GM13977 (cell line): Measurements from ENCODE around the gene AIFM3.

Experiments used
- DNase-seq: peaks from one replicate; pipeline ENCODE4 v3.0.0; 2012; ENCODE audit warnings: low spot score
- in situ Hi-C: fragments of 300-500 bp; cut with MboI; formaldehyde crosslinking; loops from one replicate; pipeline ENCODE4 v1.12.0; 2022; ENCODE audit warnings: low sequenced_read_pairs, low pct_unique_long_range_greater_than_20kb, mixed read lengths, inconsistent platforms; ENCODE audit not compliant: unreplicated experiment
- TF ChIP-seq, protein P1 (sequence below): IDR thresholded peaks from 2 replicates; pipeline ENCODE4 v1.5.1; 2012; ENCODE audit warnings: mild to moderate bottlenecking, control low read depth; ENCODE audit not compliant: insufficient read depth; ENCODE audit errors: extremely low read depth, missing control alignments

AIFM3 gene

DNA sequence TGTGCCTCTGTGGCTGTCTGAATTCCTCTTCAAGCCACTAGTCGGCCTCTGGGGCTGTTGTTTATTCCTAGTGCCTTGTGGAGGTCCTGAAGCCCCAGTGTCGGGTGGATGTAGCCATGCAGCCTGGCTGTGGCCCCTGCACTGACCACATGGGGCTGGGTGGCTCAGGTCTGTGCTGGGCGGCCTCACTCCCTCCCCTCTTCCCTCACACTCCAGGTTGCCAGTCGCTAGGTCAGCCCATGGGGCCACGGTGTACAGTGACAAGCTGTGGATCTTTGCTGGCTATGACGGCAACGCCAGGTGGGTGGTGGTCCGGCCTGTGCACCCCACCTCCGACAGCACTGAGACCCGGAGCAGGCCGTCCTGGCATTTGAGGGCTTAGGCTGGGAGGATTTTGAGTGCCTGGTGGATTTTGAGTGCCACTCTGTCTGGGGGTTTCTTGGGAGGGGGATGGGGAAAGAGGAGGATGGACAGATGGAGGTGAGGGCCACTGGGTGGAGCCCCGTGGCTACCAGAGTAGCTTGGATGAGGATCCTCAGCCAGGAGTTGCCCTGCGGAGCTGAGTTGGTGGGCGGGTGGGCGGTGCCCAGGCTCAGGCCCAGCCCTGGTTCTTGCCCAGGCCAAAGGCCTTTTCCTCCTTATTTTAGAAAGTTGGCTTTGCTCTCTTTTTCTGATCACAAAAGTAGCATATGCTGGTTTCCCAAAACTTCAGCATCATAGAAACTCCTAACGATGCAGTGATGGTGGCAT lies 21.7 kb downstream of the AIFM3 start:
- no peak for DNase-seq
- in situ Hi-C loops: no loop called here
- TF ChIP-seq, protein P1, sequence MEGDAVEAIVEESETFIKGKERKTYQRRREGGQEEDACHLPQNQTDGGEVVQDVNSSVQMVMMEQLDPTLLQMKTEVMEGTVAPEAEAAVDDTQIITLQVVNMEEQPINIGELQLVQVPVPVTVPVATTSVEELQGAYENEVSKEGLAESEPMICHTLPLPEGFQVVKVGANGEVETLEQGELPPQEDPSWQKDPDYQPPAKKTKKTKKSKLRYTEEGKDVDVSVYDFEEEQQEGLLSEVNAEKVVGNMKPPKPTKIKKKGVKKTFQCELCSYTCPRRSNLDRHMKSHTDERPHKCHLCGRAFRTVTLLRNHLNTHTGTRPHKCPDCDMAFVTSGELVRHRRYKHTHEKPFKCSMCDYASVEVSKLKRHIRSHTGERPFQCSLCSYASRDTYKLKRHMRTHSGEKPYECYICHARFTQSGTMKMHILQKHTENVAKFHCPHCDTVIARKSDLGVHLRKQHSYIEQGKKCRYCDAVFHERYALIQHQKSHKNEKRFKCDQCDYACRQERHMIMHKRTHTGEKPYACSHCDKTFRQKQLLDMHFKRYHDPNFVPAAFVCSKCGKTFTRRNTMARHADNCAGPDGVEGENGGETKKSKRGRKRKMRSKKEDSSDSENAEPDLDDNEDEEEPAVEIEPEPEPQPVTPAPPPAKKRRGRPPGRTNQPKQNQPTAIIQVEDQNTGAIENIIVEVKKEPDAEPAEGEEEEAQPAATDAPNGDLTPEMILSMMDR: no peak

DNA sequence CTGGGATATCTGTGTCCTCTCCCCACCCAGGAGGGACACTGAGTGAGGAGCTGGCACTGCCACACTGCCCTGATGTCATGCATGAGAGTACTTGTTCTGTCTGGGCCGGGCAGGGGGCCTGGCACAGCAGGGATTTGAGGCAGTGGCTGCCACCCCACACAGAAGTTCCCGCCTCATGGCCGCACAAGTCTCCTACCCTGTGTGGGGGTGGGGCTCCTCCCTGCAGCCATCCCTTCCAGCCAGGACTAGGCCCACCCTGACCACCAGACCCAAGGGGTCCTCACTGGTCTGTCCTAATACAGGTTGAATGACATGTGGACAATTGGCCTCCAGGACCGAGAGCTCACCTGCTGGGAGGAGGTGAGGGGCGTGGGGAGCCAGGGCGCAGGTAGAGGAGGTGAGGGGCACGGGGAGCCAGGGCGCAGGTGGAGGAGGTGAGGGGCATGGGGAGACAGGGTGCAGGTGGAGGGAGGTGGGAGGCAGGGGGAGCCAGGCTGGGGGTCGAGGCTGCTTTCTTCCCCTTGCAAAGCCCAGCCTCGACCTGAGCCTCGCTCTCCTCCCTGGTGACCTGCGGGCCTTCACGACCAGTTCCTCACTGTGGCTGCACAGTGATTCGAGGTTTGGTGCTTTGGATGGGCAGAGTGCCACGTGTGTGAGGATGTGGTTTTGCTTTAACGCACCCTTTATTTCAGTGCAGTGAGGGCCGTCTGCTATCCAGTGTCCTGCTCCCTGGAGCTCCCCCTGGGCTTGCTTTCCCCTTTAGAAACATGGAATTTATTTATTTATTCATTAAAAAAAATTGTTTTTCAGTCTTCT lies 22.5 kb downstream of the AIFM3 start:
- in situ Hi-C loops: no loop called here
- TF ChIP-seq, protein P1: no peak
- DNase-seq: no peak

DNA sequence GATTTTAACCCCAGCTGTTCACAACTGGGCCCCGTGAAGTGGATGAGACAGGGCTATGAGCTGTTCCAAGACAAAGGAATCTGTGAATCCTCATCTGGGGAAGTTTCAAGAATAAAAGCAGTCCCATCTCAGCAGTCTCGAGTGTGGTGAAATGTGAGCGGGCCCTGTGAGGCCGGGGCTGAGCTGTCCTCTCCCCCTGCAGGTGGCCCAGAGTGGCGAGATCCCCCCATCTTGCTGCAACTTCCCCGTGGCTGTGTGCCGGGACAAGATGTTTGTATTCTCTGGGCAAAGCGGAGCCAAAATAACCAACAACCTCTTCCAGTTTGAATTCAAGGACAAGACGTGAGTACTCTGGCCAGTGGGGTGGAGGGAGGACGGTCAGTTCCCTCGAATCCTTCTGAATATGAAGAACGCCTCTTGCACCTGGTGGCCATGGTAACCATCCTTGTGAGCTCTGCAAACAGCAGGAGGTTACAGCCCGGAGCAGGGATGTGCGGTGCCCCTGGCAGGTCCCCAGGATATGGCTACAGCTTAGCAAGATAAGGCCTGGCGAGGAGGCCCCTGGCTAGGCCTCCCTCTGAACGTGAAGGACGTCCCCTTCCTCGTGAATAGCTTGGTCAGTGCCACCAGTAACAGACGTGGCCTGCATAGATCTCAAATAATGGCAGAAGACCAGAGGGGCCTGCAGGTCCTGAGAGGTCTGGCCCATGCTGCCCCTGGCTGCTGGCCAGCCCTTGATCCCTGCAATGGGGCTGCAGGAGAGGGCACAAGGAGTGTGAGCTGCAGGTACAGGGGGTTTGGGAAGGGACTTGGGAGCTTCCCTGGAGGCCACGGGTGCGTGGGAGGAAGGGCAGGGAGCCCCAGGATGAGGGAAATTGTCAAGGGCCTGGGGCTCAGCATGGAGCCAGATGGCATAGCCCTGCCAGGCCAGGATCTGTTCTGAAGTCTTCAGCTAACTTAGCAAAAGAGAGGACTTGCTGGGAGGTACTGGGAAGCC lies 23.4 kb downstream of the AIFM3 start:
- no peak for DNase-seq
- in situ Hi-C loops: no loop called here
- TF ChIP-seq, protein P1: no peak

DNA sequence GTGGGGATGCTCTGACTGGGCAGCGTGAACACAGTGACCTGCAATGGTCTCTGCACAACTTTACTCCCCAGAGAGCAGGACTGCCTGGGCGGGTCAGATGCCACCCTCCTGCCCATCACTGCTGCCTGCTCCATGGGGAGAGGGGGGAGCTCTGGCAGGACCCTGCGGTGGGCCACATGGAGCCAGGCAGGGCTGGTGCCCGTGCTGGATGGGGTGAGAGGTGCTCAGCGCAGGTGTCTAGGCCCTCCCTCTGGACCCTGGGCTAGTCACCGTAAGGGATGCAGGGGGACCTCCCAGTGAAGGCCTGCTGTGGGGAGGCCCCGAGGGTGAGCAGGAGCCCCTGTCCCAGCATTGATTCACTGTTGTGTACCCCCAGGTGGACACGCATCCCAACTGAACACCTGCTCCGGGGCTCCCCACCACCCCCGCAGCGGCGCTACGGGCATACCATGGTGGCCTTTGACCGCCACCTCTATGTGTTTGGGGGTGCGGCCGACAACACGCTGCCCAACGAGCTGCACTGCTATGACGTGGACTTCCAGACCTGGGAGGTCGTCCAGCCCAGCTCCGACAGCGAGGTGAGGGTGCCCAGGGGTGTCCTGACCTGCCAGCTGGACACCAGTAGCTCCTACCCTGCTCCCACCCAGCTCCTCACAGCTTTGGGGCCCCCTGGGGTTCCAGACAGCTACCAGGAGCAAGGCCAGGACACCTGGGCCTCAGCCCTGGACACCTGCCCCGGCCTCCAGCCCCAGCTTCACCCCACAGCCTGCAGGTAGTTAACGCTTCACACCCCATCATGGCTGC lies 24.4 kb downstream of the AIFM3 start:
- TF ChIP-seq, protein P1: no peak
- in situ Hi-C loops: no loop called here
- no peak for DNase-seq

DNA sequence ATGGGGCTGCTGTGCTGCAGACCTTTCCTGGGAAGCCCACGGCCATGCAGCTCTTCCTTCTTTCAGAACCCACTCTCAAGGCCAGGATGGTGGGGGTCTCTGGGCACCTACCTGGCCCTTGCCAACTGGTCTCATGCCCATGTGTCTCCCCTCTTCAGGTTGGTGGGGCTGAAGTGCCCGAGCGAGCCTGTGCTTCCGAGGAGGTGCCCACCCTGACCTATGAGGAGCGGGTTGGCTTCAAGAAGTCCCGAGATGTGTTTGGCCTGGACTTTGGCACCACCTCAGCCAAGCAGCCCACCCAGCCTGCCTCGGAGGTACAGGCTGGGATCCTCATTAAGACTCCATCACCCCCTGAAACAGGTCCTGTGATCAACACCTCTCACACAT lies 25.0 kb downstream of the AIFM3 start:
- no peak for DNase-seq
- in situ Hi-C loops: no loop called here
- TF ChIP-seq, protein P1: no peak
